NCI-H1694 treated with DMSO at 0.1 percent for 48 hours (cell line): ENCODE data around the gene ELOVL7.
"Not testable (repeated sequence)": the region's sequence is repeated elsewhere in the genome, so short reads cannot be mapped to it uniquely, and the experiment has no call there.

Experiments used
- DNase-seq: peaks from one replicate; lab custom pipeline; 2025; lab: John Stamatoyannopoulos, UW

ELOVL7 gene

DNA sequence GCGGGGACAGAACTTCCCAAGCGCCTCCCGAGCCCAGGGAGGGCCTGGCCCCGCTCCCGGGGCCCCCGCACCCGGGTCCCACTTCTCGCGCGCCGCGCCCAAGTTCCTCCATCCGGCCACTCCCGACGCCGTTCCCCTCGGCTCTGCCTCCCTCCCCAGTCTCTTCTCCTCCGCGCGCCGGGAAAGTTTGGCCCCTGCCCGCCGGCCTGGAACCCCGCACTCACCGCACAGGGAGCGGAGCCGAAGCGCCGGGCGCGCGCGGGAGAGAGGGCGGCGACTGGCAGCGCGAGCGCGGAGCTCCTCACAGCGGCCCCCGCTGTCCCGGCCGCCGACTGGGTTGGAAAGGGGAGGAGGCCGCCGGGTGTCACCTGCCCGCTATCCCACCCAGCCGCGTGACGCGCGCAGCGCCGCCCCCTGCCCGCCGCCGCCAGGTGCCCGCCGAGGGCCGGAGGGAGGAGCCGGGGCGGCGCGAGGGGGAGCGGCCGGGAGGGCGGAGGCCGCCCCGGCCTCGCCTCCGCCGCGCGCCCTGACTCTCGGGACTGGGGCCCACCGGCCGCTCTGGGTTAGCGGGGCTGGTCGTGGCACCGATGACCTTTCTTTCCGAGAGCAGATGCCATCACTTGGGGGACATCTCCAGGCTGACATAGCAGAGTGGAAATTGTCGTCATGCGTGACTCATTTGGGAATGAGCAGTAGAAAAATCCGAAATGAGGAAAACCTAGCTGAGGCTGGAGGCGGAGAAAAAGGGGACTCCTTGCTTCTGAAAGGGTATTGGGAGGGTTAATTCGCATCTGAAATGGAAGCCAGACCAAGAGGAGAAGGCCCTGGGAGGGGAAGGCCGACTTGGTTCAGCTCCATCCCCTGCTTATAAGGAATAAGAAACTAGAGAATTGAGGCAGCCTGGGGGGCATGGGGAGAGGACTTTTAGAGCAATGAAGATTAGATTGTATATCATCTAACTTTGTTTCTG, at the start of gene ELOVL7:
Gene ELOVL7 (minus strand): TSS at position 334 of the 970 bp plus-strand sequence. CDS start 56,872 bp downstream, outside the sequence.
- DNase-seq, result peak; percentile 58

DNA sequence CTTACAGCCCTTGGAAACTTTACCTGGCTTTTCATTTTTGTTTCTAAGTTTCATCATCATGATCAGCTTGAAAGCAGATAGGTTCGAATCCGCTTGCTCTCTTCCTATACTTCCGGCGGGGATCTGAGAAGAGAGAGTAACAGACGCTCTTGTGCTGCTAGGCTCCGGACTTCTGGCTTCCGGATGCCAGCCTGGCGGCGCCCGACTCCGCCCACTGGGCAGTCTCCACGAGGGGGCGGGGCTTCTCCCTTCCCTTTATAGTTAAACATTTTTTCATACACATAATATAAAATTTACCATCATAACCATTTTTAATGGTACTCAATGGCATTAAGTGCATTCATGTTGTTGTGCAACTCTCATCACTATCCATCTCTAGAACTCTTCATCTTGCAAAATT, 49.5 kb upstream of the ELOVL7 start:
- no peak for DNase-seq

DNA sequence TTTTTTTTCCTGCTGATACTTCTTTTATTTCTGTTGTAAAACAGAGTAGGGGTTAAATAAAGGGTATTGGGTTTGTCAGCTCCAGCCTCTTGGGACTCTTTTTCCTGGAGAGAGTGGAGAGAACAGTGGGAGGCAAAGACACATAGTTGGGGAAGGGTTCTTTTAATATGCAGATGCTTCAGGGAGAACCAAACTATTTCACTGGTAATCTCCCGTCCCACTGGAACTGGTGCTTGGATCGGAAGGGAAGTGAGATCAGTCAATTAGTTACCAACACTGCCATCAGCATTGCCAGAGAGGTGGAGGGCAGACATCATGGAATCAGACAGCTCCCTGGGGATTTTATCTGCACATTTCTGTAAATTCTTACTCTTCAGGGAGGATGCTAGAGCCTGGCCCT, 47.6 kb upstream of the ELOVL7 start:
- no peak for DNase-seq

DNA sequence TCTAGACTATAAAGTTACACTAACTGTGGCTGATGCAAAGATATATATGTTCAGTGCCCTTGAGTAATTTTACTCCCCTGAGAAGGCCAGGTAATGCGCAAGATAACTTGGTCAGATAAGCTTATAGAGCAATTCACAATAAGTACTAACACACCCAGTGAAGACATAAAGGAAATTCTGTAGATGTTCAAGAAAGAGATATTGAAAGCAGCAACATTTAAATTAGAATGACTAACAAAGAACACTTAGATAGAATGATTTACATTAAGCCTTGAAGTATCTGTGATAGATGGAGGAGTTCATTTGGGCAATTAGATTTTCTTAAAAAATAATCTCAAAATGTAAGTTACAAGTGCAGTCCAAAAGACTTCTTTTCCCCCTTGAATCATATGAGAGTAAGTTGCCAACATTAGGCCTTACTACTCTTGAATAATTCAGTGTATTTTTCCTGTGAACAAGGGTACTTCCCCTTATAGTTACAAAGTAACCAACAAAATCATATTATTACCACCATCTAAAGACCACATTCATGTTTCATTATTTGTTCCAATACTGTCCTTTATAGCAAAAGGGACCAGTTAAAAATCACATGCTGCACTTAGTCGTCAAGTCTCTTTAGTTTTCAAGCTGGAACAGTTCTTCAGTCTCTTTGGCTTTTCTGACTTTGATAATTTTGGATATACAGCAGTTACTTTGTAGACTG, 44.4 kb upstream of the ELOVL7 start:
- no peak for DNase-seq

DNA sequence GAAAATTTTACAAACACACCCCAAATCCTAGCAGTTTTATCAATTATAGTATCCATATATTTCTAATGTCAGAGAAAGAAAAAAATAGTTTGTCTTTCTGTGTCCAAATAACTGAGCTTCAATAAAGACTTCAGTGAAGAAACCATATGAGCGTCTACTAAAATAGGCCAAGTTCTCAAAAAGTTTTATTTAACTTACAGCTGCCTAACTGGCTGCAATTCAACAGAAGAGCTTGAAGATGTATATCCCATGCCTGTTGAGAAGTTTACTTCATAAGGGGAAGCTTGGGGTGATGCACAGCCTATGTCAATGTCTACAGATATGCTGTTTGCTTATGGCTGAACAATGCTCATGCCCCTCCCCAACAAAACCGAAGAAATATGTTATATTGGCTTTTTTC, 43.7 kb upstream of the ELOVL7 start:
- no peak for DNase-seq

DNA sequence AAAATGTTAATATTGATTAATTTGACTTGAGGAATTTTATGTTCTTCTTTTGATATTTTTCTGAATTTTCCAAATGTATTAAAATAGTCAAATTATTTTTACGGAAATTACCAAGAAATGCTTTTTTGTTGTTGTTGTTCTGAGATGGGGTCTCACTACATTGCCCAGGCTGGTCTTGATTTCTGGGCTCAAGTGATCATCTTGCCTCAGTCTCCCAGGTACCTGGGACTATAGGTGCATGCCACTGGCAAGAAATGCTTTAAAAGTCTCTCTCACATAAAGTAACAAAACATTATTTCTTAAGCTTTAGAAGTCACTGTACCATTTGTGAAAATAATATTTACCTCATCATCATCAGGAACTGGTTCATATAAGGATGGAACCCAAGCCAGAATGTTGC, 43.0 kb upstream of the ELOVL7 start:
- DNase-seq, result no peak

DNA sequence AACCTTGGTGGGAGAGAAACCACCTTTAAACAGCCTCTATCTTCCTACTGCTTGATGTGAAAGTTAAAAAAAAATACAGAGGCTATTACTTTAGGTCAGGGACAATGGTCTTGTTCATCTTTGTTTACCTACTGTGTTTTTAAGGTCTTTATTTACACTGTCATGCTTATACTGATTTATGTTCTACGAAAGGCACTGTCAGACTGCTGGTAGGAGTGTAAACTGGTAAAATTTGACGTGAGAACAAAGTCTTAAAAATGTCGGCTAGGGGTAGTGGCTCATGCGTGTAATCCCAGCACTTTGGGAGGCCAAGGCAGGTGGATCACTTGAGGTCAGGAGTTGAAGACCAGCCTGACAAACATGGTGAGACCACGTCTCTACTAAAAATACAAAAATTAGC, 42.1 kb upstream of the ELOVL7 start:
- DNase-seq, result no peak

DNA sequence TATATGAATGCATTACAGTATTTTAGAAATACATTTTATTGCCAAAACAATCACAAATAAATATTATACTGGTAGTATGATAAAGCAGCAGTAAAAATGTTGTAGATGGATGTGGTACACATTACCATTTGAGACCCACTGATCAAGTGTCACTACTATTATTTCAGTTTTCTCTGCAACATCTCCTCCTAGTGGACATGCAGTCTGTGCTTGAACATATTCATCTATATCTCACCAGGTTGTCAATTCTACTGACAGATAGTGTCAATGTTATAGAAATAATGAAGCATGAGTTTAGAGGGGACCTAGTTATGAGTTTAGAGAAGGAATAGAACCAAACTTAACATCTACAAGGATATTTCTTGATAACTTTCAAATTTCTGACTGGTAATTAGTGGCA, 39.2 kb upstream of the ELOVL7 start:
- no peak for DNase-seq

DNA sequence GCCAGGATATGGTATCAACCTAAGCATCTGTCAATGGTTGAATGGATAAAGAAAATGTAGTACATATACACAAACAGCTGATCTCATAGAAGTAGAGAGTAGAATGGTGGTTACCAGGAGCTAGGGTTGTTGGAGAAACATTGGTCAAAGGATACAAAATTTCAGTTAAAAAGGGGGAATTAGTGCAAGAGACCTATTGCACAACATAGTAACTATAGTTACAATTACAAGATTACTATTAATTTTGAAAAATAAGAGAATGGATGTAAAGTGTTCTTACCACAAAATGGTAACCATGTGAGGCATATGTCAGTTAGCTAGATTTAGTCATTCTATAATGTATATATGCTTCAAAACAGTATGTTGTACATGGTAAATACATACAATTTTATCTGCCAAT, 28.8 kb upstream of the ELOVL7 start:
- DNase-seq, result no peak

DNA sequence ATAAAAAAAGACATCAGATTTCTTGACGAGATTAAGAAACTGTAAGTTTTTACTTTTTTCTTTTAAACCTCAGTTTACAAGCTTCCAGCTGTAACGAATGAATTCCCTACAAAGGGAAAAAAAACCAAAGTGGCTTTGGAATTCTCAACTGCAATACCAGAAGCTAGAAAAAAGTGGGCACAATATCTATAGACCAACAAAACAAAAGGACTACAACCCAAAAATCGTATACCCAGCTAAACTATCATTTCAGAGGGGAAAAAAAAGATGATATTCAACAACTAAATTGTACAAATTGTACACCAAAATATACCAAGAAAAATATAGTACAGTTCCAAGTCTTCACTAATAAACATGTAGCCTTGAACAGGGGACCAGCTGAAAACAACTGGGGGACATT, 26.8 kb upstream of the ELOVL7 start:
- no peak for DNase-seq

DNA sequence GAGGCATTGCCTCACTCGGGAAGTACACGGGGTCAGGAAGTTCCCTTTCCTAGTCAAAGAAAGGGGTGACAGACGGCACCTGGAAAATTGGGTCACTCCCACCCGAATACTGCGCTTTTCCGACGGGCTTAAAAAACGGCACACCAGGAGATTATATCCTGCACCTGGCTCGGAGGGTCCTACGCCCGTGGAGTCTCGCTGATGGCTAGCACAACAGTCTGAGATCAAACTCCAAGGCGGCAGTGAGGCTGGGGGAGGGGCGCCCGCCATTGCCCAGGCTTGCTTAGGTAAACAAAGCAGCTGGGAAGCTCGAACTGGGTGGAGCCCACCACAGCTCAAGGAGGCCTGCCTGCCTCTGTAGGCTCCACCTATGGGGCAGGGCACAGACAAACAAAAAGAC, 16.5 kb upstream of the ELOVL7 start:
- DNase-seq, result not testable (repeated sequence)

DNA sequence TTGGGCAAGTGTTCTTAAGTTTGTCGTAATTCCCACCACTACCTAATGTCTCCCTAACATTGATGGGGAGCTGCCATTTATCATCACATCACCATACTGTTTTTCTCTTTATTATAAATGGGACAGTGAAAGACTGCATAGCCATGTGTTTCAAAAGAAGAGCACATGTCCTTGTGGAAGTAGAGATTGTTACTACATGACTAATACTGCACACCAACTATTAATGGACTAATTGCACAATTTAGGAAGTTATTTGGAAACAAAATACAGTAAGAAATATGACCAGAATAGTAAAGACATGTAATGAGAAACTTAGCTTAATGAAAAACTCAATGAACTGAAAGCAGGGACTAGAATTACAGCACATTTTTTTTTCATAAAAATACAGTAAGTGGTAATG, 12.0 kb upstream of the ELOVL7 start:
- DNase-seq, result no peak

DNA sequence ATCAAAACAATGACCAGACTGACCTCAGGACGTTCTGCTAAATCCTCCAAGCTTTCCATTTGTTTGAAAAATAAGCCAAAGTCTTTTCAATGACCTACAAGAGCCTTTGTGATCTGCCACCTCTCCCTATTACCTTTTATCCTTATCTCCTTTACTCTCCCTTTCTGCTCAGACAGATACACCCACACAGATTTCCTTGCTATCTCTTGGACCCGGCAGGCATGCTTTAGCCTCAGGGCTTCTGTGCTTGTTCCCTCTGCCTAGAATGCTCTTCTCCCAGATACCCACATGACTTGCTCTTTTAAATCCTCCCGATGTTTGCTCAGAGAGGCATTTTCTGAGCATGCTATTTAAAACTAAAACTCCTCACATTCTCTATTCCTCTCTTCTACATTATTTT, 8.9 kb upstream of the ELOVL7 start:
- no peak for DNase-seq

DNA sequence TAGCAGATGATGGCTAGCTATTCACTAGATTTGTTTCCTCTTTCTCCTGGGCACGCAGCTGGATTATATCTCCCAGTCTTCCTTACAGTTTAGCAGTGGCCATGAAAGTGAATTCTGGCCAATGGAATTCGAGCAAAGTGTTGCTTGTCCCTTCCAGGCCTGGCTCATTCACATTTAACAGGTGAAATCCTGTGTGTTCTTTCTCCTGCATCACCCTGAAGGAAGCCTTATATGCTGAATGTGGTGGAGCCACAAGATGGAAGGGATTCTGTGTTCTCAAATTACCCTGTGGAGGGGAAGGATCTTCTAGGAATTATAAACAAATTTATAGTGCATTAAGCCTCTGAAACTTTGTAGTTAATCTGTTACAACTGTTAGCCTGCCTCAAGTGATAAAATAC, 8.2 kb upstream of the ELOVL7 start:
- DNase-seq, result no peak

DNA sequence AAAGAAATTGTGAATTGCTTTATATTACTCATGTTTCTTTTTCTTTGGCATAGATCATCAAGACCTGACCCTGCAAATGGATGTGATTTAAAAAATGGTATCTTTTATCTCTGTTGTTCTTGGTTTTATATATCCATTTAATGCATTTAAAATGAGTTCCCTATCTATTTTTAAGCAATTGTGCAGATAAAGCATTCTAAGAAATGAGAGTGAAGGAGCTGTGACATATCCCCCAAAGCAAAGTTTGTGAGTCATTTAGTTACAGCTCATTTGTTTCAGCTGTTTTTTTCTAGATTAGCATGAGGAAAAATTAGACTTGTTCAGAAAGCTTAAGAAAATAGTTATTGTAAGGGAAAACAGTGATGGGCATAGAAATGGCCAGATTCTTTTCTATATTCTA, 7.6 kb upstream of the ELOVL7 start:
- no peak for DNase-seq

DNA sequence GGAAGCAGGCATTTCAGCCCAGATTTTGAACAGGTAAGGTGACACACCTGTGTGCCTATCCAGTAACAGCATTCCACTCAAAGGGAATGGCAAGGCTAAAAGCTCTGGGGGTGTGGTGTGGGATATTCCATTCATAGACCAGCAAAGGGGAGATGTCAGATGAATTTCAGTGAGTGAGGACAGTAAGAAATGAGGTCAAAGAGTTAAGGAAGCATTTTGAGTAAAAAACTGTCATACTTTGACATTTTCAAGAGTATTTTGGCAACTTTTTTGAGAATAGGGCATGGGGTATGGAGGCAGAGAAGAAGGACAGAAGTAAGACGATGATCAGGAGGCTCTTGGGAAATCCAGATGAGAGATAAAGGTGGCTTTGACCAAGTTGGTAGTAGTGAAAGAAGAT, 2.2 kb upstream of the ELOVL7 start:
- no peak for DNase-seq

DNA sequence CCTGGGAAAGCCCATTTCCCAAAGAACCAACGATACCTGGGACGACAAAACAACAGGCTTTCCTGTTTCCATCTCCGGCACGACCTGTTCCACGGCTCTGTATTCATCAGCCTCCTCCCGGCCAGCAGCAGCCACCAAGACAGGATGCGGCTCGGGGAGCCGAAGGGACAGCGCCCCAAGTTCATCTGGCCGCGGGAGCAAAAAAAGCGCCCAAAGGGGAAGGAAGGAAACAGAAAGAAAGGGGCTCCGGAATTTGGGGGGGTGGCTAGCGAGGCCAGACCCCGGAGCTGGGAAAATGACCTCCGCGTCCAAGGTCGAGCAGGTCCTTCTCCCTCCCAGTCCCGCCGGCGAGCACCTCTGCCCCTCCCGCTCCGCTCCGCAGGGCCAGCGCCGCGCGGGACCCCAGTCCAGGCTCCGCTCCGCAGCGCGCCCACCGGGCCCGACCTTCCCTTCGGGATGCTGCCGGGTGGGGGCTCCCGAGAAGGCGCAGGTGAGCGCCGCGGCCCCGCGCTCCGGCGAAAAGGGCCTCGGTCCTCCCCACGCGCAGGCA, 608 bp downstream of the ELOVL7 start:
- DNase-seq, result no peak

DNA sequence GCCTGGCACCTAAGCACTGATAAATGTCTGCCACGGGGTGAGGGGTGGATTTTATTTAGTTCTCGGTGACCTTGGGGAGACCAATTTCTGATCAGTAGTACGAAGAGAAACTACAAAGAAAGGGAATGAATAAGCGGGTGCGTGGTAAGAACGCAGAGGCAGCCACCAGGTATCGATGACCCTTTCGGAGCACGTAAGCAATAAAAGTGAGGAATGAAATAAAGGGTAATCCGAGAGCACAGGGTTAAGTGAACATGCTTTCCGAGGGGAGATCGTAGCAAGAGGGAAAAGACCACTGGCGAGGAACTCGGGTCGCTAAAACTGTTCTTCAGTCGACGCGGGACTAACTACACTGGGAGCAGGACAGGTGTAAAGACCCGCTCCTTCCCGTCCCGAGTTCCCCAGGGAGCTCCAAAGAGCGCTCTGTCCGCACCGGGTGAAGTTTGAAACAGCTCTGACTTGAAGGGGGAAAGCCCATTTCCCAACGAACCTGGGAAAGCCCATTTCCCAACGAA, 1.1 kb downstream of the ELOVL7 start:
- no peak for DNase-seq

DNA sequence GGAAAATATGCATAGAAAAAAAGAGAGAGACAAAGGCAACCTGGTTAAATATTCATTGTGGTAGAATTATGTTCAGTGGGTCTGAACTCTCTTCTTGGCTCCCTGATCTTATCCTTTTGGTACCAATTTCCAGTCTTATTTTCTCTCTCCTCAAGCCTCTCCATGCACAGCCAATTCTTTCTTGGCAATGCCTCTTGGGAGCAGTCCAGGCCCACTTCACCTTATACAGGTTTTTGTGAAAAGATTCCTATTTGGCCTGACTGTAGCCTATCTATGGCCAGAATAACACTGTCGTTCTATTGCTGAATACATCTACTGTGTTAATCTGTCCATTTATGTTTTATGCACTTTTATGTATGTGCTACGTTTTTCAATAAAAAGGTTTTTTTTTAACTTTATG, 2.7 kb downstream of the ELOVL7 start:
- no peak for DNase-seq

DNA sequence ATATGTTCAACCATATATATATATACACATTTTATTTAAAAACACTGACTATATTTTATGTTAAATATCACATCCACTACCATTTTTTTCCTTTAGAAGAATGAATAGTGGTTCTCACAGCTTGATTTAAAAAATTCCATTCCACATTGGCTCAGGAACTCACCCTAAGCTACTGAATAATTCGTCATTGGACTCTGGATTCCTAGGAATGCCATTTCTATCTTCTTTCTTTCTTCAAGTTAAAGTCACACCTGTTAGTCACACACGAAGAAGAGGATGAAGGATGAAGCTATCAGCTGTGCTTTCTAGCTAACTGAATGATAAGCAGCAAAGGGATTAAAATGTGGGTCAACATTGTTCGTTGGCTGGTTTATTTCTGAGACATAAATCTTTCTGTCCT, 7.9 kb downstream of the ELOVL7 start:
- no peak for DNase-seq

DNA sequence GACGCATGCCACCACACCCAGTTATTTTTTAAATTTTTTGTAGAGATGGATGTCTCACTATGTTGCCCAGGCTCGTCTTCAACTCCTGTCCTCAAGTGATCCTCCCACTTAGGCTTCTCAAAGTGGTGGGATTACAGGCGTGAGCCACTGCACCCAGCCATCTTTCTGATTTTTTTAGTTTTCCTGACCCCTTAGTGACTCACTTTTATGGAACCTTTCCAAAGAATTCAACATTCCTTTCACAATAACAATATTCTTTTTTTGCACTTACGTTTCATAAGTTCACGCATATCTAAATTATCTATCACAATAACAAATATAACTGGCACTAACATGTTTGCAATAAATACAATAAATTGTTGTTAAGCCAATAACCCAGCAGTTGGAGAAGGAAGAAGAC, 8.5 kb downstream of the ELOVL7 start:
- DNase-seq, result no peak

DNA sequence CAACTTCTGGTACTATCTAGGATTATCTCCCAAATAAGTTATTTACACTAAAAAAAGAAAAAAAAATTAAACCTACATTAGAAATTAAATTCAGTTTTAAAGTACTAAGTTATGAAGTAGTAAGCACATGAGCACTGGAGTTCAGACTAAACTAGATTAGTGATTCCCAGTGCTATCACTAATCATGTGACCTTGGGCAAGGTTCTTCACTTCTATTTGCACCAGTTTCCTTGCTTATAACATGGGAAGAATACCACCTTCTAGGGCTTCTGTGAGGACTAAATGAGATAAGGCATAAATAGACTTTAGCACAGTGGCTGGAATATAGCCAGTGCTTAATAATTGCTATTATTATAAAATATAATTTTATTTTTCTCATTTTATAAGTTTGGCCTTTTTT, 10.5 kb downstream of the ELOVL7 start:
- no peak for DNase-seq

DNA sequence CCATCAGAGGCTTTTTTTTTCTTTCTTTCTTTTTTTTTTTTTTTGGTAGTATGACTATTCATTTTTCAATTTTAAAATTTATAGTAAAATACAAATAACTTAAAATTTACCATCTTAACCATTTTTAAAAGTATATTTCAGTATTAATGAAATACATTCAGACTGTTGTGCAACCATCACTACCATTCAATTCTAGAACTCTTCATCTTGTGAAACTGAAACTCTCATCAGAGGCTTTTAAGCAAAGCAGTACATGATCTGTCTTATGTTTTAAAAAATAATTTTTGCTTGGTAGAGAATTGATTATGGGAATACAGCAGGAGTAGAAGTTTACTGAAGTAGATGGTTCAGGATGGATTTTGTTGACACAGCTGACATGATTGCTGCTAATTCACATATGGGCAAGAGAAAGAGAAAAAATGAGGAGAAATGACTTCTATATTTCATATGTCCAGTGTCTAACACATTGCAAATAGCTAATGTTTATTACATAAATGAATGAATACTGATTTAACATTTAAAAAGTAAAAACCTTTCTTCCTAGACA, 13.4 kb downstream of the ELOVL7 start:
- no peak for DNase-seq
